Hematopoietic multipotent progenitor cell treated with erythropoietin and hydrocortisone succinate and interleukin-3 and kit ligand, for 17 days (in vitro differentiated cells): ENCODE results near the gene PRKCE.

Experiments
- DNase-seq: peaks from one replicate; pipeline ENCODE4 v3.0.0-alpha.2; 2015; ENCODE audit warnings: low spot score

Gene PRKCE

GRCh38 chr2:45755585-45756335 lies 104.3 kb downstream of the PRKCE start:
- no peak for DNase-seq

GRCh38 chr2:45758018-45758417 lies 106.5 kb downstream of the PRKCE start:
- no peak for DNase-seq

GRCh38 chr2:45759310-45759851 lies 107.9 kb downstream of the PRKCE start:
- no peak for DNase-seq

- no peak for DNase-seq
Observed at GRCh38 chr2:45761635-45762034, 110.2 kb downstream of the PRKCE start.

- no peak for DNase-seq
Observed at GRCh38 chr2:45763255-45763654, 111.8 kb downstream of the PRKCE start.

- DNase-seq: no peak
Observed at GRCh38 chr2:45763797-45764196, 112.3 kb downstream of the PRKCE start.

- DNase-seq: no peak
Observed at GRCh38 chr2:45765007-45765727, 113.7 kb downstream of the PRKCE start.

GRCh38 chr2:45765728-45766254 lies 114.3 kb downstream of the PRKCE start:
- DNase-seq: no peak

- DNase-seq: no peak
Observed at GRCh38 chr2:45768208-45768607, 116.7 kb downstream of the PRKCE start.

- DNase-seq: no peak
Observed at GRCh38 chr2:45769056-45769455, 117.6 kb downstream of the PRKCE start.

GRCh38 chr2:45769854-45770576 lies 118.5 kb downstream of the PRKCE start:
- DNase-seq: no peak

- no peak for DNase-seq
Observed at GRCh38 chr2:45770811-45771210, 119.3 kb downstream of the PRKCE start.

GRCh38 chr2:45771261-45771660 lies 119.8 kb downstream of the PRKCE start:
- no peak for DNase-seq

GRCh38 chr2:45772038-45772437 lies 120.6 kb downstream of the PRKCE start:
- DNase-seq: no peak

- DNase-seq: no peak
Observed at GRCh38 chr2:45773909-45774308, 122.4 kb downstream of the PRKCE start.

- DNase-seq: no peak
Observed at GRCh38 chr2:45774688-45775244, 123.3 kb downstream of the PRKCE start.

- no peak for DNase-seq
Observed at GRCh38 chr2:45776160-45776955, 124.9 kb downstream of the PRKCE start.

- no peak for DNase-seq
Observed at GRCh38 chr2:45777996-45778719, 126.7 kb downstream of the PRKCE start.

- peak; percentile 68 for DNase-seq
Observed at GRCh38 chr2:45778720-45779171, 127.3 kb downstream of the PRKCE start.
